Cardiac muscle cell (in vitro differentiated cells and primary cell): ENCODE data around the gene CCR6. TPM values are rescaled to one million over a fixed set of nuclear protein-coding genes. Genes with fewer than 3 reads are reported as not detected.

Experiments used
- DNase-seq, 2 donors: peaks; one replicate each; pipeline versions ENCODE4 v3.0.0 to v3.0.0-alpha.2; 2010 to 2017; ENCODE audit warnings: low read depth in 1 of 2, low spot score in 1 of 2
- H3K27ac ChIP-seq: fragments of 200-600 bp; sonication (generic); 2 replicates; pipeline ENCODE4 v1.5.1; 2016
- H3K27me3 ChIP-seq: fragments of 200-600 bp; sonication (generic); 2 replicates; pipeline ENCODE4 v1.6.0; 2016; ENCODE audit warnings: control low read depth
- H3K36me3 ChIP-seq: fragments of 200-600 bp; sonication (generic); 2 replicates; pipeline ENCODE4 v1.5.1; 2016; ENCODE audit warnings: control low read depth
- H3K4me1 ChIP-seq: fragments of 200-600 bp; sonication (generic); 2 replicates; pipeline ENCODE4 v1.8.1; 2017; ENCODE audit warnings: low read depth, mild to moderate bottlenecking, mixed run types
- H3K4me3 ChIP-seq: fragments of 200-600 bp; sonication (generic); 2 replicates; pipeline ENCODE4 v1.5.1; 2016; ENCODE audit warnings: mild to moderate bottlenecking
- H3K9me3 ChIP-seq: fragments of 200-600 bp; sonication (generic); 2 replicates; pipeline ENCODE4 v1.5.1; 2017; ENCODE audit warnings: low read depth, mild to moderate bottlenecking, control low read depth
- polyA plus RNA-seq: library from polyadenylated mRNA; unstranded; fragments of >200 nt; fragmentation: Nextera tagmentation; extraction: Ambion mirVana; gene quantifications from 2 replicates; pipeline ENCODE4 v1.2.1, GENCODE V29; 2016
- total RNA-seq: library from RNA; depleted of rRNA; stranded (reverse); fragments of >200 nt; gene quantifications from 2 replicates; pipeline ENCODE4 v1.2.3, GENCODE V29; 2016
- TF ChIP-seq, protein P1 (sequence below): IDR thresholded peaks from 2 replicates; pipeline ENCODE4 v1.5.1; 2012; ENCODE audit warnings: low read depth, mild to moderate bottlenecking, low read length

CCR6 gene
- total and polyA plus RNA-seq, 2 experiments from 2014 or later: not detected

DNA sequence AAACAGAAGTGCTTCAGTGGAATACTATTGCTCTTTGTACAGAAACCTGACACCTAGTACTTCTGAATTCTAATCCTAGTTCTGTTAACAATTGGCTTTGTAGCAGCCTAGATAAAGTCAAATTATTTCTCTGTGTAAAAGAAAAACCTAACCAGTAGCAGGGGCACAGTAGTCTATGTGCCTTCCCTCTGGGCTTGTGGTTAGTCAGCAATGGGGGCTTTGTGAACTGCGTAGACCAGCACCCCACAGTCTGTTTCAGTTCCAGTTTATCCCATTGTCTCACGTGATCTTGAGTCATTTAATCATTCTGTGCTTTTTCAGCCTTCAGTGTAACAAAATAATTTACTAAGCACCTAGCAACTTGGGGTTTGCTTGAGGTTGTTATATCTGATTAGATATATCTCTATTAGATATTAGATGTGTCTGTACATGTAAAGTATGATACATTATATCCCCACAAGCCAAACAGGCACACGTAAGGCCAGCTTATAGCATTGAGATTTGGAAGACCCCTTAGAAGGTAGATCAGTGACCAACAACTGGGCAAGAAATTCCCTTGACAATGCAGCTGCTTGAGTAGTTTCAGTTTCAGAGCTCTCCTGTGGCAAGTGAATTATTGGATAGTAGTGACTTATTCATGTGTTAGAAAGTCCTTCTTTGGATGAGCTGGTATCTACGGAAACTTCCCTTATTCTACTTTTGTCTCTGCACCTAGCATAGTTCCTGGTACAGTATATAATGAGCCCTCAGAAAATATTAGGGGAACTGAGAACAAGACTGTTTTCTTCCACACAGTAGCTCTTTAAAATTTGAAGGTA is 27.9 kb upstream of the CCR6 start:
- H3K4me3 ChIP-seq: no peak overlapping the region

GRCh38 chr6:167095888-167096287 is 27.0 kb upstream of the CCR6 start:
- Histone ChIP-seq H3K27ac (no peak overlapping the region), H3K4me1 (no peaks in the 10 kb centered on the region), H3K4me3 (no peak overlapping the region), H3K36me3 (no peaks in the 10 kb centered on the region), H3K9me3 (no peaks in the 10 kb centered on the region), H3K27me3 (no peaks in the 10 kb centered on the region)
- TF ChIP-seq, protein P1, sequence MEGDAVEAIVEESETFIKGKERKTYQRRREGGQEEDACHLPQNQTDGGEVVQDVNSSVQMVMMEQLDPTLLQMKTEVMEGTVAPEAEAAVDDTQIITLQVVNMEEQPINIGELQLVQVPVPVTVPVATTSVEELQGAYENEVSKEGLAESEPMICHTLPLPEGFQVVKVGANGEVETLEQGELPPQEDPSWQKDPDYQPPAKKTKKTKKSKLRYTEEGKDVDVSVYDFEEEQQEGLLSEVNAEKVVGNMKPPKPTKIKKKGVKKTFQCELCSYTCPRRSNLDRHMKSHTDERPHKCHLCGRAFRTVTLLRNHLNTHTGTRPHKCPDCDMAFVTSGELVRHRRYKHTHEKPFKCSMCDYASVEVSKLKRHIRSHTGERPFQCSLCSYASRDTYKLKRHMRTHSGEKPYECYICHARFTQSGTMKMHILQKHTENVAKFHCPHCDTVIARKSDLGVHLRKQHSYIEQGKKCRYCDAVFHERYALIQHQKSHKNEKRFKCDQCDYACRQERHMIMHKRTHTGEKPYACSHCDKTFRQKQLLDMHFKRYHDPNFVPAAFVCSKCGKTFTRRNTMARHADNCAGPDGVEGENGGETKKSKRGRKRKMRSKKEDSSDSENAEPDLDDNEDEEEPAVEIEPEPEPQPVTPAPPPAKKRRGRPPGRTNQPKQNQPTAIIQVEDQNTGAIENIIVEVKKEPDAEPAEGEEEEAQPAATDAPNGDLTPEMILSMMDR: no peak
- DNase-seq: no peak

More for the DNA sequence above, 27.9 kb upstream of the CCR6 start:
- H3K27ac ChIP-seq: no peak overlapping the region
- H3K4me1 ChIP-seq: no peaks in the 10 kb centered on the region
- no peak for DNase-seq
- TF ChIP-seq, protein P1: no peak
- H3K27me3 ChIP-seq: no peaks in the 10 kb centered on the region
- H3K9me3 ChIP-seq: no peaks in the 10 kb centered on the region
- H3K36me3 ChIP-seq: no peaks in the 10 kb centered on the region

- no peak overlapping the region for H3K27ac ChIP-seq
Measured at GRCh38 chr6:167096991-167097390, 25.9 kb upstream of the CCR6 start.

DNA sequence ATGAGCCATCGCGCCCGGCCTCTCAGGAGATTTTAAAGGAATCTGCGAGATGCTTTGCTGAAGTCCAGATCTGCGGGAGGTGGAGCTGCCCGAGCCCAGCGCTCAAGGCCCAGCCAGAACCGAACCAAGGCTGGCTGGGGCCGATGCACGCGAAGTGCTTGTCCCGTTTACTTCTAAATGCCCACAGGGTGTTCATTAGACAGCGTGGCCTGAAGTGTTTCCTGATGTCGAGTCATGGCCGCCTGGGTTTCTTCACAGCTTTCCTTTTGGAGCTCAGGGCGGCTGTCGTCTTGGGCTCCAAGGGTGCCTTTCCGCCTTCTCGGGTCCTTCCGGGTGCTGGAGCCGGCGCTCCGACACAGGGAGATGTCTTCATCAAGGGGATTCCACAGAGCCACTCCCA is 25.1 kb upstream of the CCR6 start:
- TF ChIP-seq, protein P1: no peak
- no peak for DNase-seq
- H3K9me3 ChIP-seq: no peaks in the 10 kb centered on the region
- H3K36me3 ChIP-seq: no peaks in the 10 kb centered on the region
- no peak overlapping the region for H3K27ac ChIP-seq
- H3K4me1 ChIP-seq: no peaks in the 10 kb centered on the region
- H3K27me3 ChIP-seq: no peaks in the 10 kb centered on the region
- no peak overlapping the region for H3K4me3 ChIP-seq

More at GRCh38 chr6:167096991-167097390, 25.9 kb upstream of the CCR6 start:
- Histone ChIP-seq H3K9me3 (no peaks in the 10 kb centered on the region), H3K27me3 (no peaks in the 10 kb centered on the region), H3K4me3 (no peak overlapping the region), H3K4me1 (no peaks in the 10 kb centered on the region), H3K36me3 (no peaks in the 10 kb centered on the region)
- DNase-seq: no peak
- TF ChIP-seq, protein P1: no peak

DNA sequence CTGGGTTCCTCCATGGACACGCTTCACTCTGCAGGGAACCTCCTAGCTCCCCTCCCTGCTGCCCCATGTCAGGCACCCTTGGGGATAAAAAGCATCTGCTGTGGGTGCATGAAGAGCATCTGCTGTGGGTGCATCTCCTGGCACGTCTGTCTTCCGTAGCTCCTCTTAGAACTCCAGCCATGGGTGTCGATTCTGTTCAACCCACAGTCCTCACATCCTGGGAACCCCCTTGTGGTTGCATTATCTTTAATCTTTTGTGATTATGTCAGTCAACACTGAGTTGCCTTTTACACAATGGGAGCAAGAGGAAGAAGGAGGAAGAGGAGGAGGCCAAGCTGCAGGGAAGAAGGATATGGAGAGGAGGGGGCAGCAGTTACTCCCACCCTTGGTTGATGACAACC is 24.1 kb upstream of the CCR6 start:
- no peaks in the 10 kb centered on the region for H3K9me3 ChIP-seq
- H3K4me1 ChIP-seq: no peaks in the 10 kb centered on the region
- no peak overlapping the region for H3K27ac ChIP-seq
- DNase-seq: no peak
- H3K36me3 ChIP-seq: no peaks in the 10 kb centered on the region
- TF ChIP-seq, protein P1: no peak
- H3K27me3 ChIP-seq: no peaks in the 10 kb centered on the region
- H3K4me3 ChIP-seq: no peak overlapping the region
